ENCODE data around the gene SCAPER.

GRCh38 chr15:76320012-76320411, 585.1 kb downstream of the SCAPER start:
- TF ChIP-seq EZH2phosphoT487 (IDR thresholded peaks at IDR 0.05; ENCODE audit: low read depth) (no peak), CTCF (IDR thresholded peaks at IDR 0.05; ENCODE audit: low read depth, low read length) (no peak)

All from OCI-LY3 (cell line).